PC-9 (cell line): Measurements from ENCODE around the gene VMO1.

Experiments
- CTCF ChIP-seq: fragments of 200-600 bp; sonication (generic); conservative IDR thresholded peaks from 2 replicates; pipeline ENCODE4 v1.6.1; 2017; ENCODE audit warnings: mixed run types, antibody characterized with exemption, mild to moderate bottlenecking, moderate library complexity
- EZH2 ChIP-seq: fragments of 200-600 bp; sonication (generic); IDR thresholded peaks from 2 replicates; pipeline ENCODE4 v1.8.0; 2017; ENCODE audit warnings: antibody characterized with exemption, low read depth

- no peak for TF ChIP-seq CTCF
- no peak for TF ChIP-seq EZH2
Observed at GRCh38 chr17:4772235-4772613, 13.9 kb downstream of the VMO1 start.
